HG03442 (cell line): Measurements from ENCODE around the gene EPS8L3.
"Not testable (repeated sequence)": the region's sequence is repeated elsewhere in the genome, so short reads cannot be mapped to it uniquely, and the experiment has no call there.

Experiments used
- ATAC-seq: cut with Tn5 transposase; IDR thresholded peaks from one replicate; pipeline ENCODE4 v1.9.1; 2021; ENCODE audit warnings: mild to moderate bottlenecking, moderate library complexity; ENCODE audit not compliant: unreplicated experiment

The EPS8L3 gene

GRCh38 chr1:109765896-109766615, 2.3 kb upstream of the EPS8L3 start:
- no peak for ATAC-seq

- ATAC-seq, result no peak
These were observed 1.7 kb upstream of the EPS8L3 start for GRCh38 chr1:109765483-109765815.

GRCh38 chr1:109764561-109765482, 1.1 kb upstream of the EPS8L3 start:
- no peak for ATAC-seq

- no peak for ATAC-seq
These were observed 690 bp downstream of the EPS8L3 start for GRCh38 chr1:109762821-109763645.

DNA sequence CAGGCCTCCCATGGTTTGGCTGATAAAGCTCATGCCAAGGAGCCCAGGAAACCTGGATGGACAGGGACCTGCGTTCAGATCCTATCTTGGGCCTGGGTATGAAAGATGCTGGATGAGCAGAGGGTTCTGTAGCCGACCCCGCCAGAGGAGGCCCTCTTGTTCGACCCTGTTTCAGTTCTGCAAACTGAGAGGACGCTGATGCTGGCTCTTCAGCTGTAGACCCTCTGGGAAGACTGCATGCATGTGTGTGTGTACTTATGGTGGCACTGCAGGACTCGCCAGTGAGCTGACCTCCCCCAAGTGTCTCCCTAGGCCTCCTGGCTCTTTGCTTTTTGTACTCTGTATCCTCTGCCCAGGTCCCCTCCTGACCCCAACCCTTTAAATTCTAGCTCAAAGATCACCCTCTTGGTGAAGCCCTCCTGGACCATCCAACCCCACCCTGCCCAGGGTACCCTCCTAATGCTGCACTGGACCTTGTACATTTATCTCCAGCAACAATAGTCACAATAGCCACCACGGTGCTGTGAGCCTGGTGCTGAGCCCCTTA, 1.6 kb downstream of the EPS8L3 start:
- no peak for ATAC-seq

GRCh38 chr1:109761227-109762038, 2.3 kb downstream of the EPS8L3 start:
- ATAC-seq, result no peak

- ATAC-seq, result no peak
These were observed 3.0 kb downstream of the EPS8L3 start for GRCh38 chr1:109760581-109761226.

DNA sequence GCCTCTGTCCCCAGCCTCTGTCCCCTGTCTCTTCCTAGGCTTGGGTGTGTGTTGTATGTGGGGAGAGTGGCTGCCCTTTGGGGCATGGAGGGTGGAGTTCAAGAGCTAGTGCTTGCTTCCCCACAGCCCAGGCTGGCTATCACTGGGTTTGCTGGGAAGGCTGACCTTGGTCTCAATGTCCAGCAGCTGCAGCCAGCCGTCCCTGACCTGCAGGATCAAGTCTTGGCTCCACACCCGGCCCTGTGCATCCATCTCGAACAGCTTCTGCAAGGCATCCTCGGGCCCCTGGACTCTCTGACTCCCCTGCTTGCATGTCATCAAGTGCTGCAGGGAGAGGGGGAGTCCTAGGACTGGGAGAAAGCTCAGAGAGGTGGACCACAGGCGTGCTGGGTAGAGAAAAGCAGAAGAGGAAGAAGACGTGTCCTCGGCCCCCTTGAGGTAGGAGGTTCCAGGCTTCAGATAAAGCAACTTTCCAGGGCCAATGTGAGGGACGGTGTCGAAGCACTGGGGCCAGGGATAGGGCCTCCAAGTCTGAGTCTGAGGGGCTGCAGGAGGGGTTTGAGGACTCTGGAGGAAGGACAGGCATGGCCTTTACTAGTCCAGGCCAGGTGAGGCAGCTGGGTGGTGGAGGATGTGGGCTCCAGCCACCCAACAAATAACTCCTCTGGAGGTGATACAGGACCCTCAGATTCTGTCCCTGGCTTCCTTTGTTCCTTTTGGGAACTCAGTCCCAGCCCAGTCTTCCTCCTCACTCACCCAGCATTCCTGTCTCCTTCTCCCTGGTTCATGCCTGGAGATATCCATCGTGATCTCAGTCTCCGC, 4.0 kb downstream of the EPS8L3 start:
- no peak for ATAC-seq

GRCh38 chr1:109757936-109758786, 5.6 kb downstream of the EPS8L3 start:
- ATAC-seq, result no peak

- no peak for ATAC-seq
These were observed 6.7 kb downstream of the EPS8L3 start for GRCh38 chr1:109756848-109757521.

DNA sequence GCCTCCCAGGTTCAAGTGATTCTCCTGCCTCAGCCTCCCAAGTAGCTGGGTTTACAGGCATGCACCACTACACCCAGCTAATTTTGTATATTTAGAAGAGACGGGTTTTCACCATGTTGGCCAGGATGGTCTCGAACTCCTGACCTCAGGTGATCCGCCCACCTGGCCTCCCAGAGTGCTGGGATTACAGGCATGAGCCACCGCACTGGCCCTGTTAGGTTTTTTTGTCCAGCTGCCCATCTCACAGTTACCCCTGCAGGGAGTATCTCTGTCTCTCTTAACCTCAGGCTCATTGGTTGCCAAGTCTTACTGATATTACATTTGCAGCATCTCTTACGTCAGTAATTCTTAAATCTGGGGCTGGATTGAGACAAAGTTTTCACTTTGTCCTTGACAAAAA, 7.4 kb downstream of the EPS8L3 start:
- not testable (repeated sequence) for ATAC-seq

DNA sequence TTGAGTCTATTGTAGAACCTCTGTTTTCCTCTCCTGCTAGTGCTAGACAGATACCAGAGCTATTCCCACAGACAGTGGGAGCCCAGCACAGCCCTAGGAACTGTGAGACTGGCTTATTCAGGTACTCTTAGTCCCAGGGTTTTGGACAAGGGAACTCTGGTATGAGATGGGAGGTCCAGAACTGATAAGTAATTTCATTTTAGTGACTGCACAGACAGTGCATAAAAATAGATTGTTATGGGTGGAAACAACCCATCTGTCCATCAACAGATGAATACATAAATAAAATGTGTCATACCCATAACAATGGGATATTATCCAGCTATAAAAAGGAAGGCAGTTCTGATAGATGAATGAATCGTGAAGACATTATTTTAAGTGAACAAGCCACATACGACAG, 9.0 kb downstream of the EPS8L3 start:
- no peak for ATAC-seq

DNA sequence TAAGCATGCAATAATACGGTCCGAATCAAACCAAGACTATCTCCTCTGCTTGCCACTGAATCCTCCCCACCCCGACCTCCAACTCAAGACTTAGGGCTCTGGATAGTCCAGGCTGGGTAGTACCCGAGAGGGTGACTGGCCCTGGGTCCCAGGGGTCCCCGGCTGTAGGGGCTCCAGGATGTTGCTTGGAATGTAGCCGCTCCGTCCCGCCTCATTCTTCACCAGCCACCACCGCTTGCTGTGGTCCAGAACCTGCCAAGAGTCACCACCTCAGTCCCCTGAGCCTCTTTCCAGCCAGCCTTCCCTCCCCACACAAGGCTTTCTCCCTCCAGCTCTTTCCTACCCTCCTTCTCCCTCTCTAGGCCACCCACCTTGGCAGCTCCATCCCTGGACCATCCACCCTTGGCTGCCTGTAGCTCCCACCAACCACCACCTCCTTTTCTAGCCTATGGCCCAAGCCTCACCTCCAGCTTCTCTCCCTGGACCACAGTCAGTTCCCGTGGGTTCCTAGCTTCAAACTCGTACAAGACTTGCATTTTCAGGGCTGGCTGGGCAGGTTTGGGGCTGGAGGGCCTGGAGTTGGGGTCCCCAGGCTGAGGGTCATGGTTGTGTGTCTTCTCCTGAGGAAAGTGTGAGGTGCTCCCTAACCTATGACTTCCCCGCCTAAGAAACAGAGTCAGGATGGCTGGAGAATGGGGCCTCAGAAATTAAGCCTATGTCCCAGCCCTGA, 12.0 kb downstream of the EPS8L3 start:
- no peak for ATAC-seq

DNA sequence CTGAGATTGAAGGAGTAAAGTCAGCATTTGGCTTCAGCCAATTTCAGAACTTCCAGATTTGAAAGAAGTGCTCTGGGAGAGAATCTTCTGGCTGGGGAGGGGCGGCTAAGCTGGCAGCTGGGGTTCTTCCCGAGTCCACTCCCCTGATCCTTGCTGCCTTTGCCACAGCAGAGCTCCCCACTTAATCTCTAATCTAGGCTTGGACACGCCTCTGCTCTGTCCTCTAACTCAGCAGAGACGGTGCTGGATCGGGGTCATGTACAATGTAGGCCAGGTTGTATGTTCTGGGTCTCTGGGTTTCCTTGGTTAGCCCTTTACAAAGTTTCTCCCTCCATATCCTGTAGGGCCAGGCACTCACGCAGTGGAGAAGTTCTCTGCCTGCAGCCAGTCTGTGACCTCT, 12.8 kb downstream of the EPS8L3 start:
- no peak for ATAC-seq

DNA sequence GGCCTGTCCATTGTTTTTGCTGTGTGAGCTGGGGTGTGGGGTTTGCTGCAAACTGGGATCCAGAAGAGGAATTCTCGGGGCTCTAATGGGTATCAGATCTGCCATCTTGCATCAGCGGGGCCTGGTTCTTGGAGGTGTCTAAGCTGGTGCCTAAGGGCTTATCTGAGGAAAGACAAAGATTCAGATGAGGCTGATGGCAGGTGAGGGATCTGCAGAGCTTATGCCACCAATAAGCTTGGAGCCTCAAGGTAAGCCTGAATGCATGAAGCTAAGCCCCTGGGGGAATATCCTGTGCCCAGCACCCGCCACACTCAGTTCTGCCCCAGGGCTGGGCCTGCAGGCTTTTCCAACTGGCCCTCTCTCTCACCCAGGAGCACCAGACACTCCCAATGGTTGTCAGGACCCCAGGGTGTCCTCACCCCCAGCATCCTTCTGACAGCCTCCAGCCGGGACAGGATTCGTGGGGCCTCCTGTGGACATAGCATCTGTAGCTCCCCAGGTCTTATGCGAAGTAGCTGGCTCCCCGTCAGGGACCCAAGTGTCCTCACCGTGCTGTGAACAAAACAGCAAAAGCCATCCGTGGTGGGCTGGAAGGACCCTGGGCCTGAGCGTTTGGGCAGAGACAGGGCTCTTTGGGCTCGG, 13.4 kb downstream of the EPS8L3 start:
- no peak for ATAC-seq

GRCh38 chr1:109749221-109749620, 14.5 kb downstream of the EPS8L3 start:
- no peak for ATAC-seq
